Measurements from ENCODE around the gene MYO5C.
A peak's percentile ranks its signal among the peaks of the same experiment; 100 is the strongest.

The MYO5C gene

GRCh38 chr15:52257734-52258062 is 37.9 kb downstream of the MYO5C start:
- TF ChIP-seq MAX (IDR thresholded peaks at IDR 0.05; ENCODE audit: low read depth, low read length) (no peak), MYC (IDR thresholded peaks at IDR 0.05; ENCODE audit: low read depth, low read length) (no peak), CTCF (IDR thresholded peaks at IDR 0.05; ENCODE audit: low read depth, low read length) (no peak), POLR2A (IDR thresholded peaks at IDR 0.05; ENCODE audit: extremely low read depth, insufficient read length) (no peak)
- DNase-seq (ENCODE audit: low read depth): no peak
- H3K4me3 ChIP-seq (ENCODE audit: low read depth, low read length): no peak overlapping the region

GRCh38 chr15:52256930-52257733 is 38.5 kb downstream of the MYO5C start:
- TF ChIP-seq CTCF (IDR thresholded peaks at IDR 0.05; ENCODE audit: low read depth, low read length) (no peak), POLR2A (IDR thresholded peaks at IDR 0.05; ENCODE audit: extremely low read depth, insufficient read length) (no peak), MYC (IDR thresholded peaks at IDR 0.05; ENCODE audit: low read depth, low read length) (no peak), MAX (IDR thresholded peaks at IDR 0.05; ENCODE audit: low read depth, low read length) (no peak)
- no peak overlapping the region for H3K4me3 ChIP-seq (ENCODE audit: low read depth, low read length)
- no peak for DNase-seq (ENCODE audit: low read depth)

- TF ChIP-seq MAX (IDR thresholded peaks at IDR 0.05; ENCODE audit: low read depth, low read length) (peak; percentile 56; the same call in 1 of the 2 replicates), CTCF (IDR thresholded peaks at IDR 0.05; ENCODE audit: low read depth, low read length) (peak; percentile 60), POLR2A (IDR thresholded peaks at IDR 0.05; ENCODE audit: extremely low read depth, insufficient read length) (no peak), MYC (IDR thresholded peaks at IDR 0.05; ENCODE audit: low read depth, low read length) (peak; percentile 9; the same call in 1 of the 2 replicates)
- peak; percentile 75 for DNase-seq (ENCODE audit: low read depth)
- H3K4me3 ChIP-seq (ENCODE audit: low read depth, low read length): no peak overlapping the region
These were observed 39.2 kb downstream of the MYO5C start for GRCh38 chr15:52256366-52256765.

GRCh38 chr15:52255935-52256334 is 39.7 kb downstream of the MYO5C start:
- H3K4me3 ChIP-seq (ENCODE audit: low read depth, low read length): no peak overlapping the region
- DNase-seq (ENCODE audit: low read depth): no peak
- TF ChIP-seq MYC (IDR thresholded peaks at IDR 0.05; ENCODE audit: low read depth, low read length) (no peak), POLR2A (IDR thresholded peaks at IDR 0.05; ENCODE audit: extremely low read depth, insufficient read length) (no peak), MAX (IDR thresholded peaks at IDR 0.05; ENCODE audit: low read depth, low read length) (no peak; the same call in 1 of the 2 replicates), CTCF (IDR thresholded peaks at IDR 0.05; ENCODE audit: low read depth, low read length) (no peak)

GRCh38 chr15:52255008-52255407 is 40.6 kb downstream of the MYO5C start:
- TF ChIP-seq MYC (IDR thresholded peaks at IDR 0.05; ENCODE audit: low read depth, low read length) (no peak), MAX (IDR thresholded peaks at IDR 0.05; ENCODE audit: low read depth, low read length) (no peak), CTCF (IDR thresholded peaks at IDR 0.05; ENCODE audit: low read depth, low read length) (no peak), POLR2A (IDR thresholded peaks at IDR 0.05; ENCODE audit: extremely low read depth, insufficient read length) (no peak)
- H3K4me3 ChIP-seq (ENCODE audit: low read depth, low read length): no peak overlapping the region
- DNase-seq (ENCODE audit: low read depth): peak; percentile 25

All from NB4 (cell line).